LNCaP clone FGC (cell line): ENCODE data around the gene APC2.
A peak's percentile ranks its signal among the peaks of the same experiment; 100 is the strongest.

Experiments used
- DNase-seq: peaks from one replicate; pipeline ENCODE4 v3.0.0-alpha.2; 2011; ENCODE audit warnings: low read depth
- H3K4me3 ChIP-seq: 2 replicates; pipeline ENCODE4 v1.5.1; 2011; ENCODE audit warnings: mild to moderate bottlenecking, low read depth, low read length, control low read depth
- CTCF ChIP-seq: IDR thresholded peaks from 2 replicates; pipeline ENCODE4 v1.5.1; 2012; ENCODE audit warnings: mild to moderate bottlenecking; ENCODE audit not compliant: control insufficient read depth, insufficient read depth; ENCODE audit errors: extremely low read depth

APC2 gene

GRCh38 chr19:1465191-1466016 lies 15.5 kb downstream of the APC2 start:
- H3K4me3 ChIP-seq = no peak overlapping the region
- no peak for DNase-seq
- TF ChIP-seq CTCF = peak; percentile 52

GRCh38 chr19:1466018-1466460 lies 16.1 kb downstream of the APC2 start:
- no peak for DNase-seq

GRCh38 chr19:1466461-1467214 lies 16.7 kb downstream of the APC2 start:
- no peak for DNase-seq
- TF ChIP-seq CTCF = no peak
- H3K4me3 ChIP-seq = no peak overlapping the region

More at GRCh38 chr19:1466018-1466460, 16.1 kb downstream of the APC2 start:
- no peak overlapping the region for H3K4me3 ChIP-seq
- no peak for TF ChIP-seq CTCF

GRCh38 chr19:1467215-1467489 lies 17.2 kb downstream of the APC2 start:
- H3K4me3 ChIP-seq = no peak overlapping the region
- DNase-seq = no peak
- no peak for TF ChIP-seq CTCF

GRCh38 chr19:1467490-1468273 lies 17.8 kb downstream of the APC2 start:
- TF ChIP-seq CTCF = no peak
- H3K4me3 ChIP-seq = no peak overlapping the region
- no peak for DNase-seq

GRCh38 chr19:1468274-1468820 lies 18.4 kb downstream of the APC2 start:
- H3K4me3 ChIP-seq = no peak overlapping the region
- DNase-seq = no peak
- no peak for TF ChIP-seq CTCF
